Articular chondrocyte of knee joint (primary cell): ENCODE measurements around the gene ACP3. TPM values are rescaled to one million over a fixed set of nuclear protein-coding genes. Genes with fewer than 3 reads are reported as not detected.

ENCODE experiments used
- total RNA-seq: library from RNA; depleted of rRNA; stranded (reverse); fragments of >200 nt; gene quantifications from 2 replicates; pipeline ENCODE4 v1.2.3, GENCODE V29; 2012

The ACP3 gene
- total RNA-seq, result not detected in 2 replicates

DNA sequence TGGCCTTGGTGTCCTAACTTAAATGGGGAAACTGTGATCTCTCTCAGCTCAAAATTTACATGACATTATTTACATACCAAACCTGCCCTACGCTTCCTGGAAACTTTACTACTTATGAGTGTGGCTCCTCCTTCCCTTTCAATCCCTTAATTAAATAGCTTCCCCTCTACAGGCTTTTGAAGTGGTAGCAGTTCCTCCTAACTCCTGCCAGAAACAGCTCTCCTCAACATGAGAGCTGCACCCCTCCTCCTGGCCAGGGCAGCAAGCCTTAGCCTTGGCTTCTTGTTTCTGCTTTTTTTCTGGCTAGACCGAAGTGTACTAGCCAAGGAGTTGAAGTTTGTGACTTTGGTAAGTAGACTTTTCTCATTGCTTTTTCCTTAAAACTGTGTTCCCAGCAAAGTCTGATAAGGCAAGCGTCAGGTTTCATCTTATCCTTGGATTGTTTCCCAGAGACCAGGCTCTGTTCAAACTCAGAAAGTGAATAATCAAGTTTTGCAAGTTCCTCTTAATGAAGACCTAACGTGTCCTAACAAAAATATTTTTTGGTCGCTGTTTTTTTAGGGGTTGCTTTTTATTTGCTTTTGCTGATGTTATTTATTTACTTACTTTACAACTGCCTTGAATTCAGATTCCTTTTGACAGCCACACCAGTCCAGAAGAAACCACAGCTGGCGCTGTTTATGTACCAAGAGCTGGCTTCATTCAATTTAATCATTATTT, at the start of gene ACP3:
Gene ACP3, plus strand, starts transcription at position 179 of the 720 bp plus-strand sequence. Its CDS starts 50 bp downstream, at position 229.

Other genes starting within 250 kb of the ACP3 start
- 96.3 and 103 TPM in 2 replicates for gene DNAJC13, start 100.1 kb downstream of the ACP3 start, total RNA-seq